Stimulated activated naive CD8-positive, alpha-beta T cell treated with anti-CD3 and anti-CD28 coated beads, Interleukin-15, Interleukin-2, amounts not matched to agents 100 U/mL and 50 U/mL, for 24 hours (primary cell): ENCODE measurements around the gene TCF23.
"Not testable (repeated sequence)": the region's sequence is repeated elsewhere in the genome, so short reads cannot be mapped to it uniquely, and the experiment has no call there.

ENCODE experiments used
- ATAC-seq: fragments of 150-1000 bp; cut with Tn5 transposase; one replicate; pipeline ENCODE4 v1.10.0; 2021
- DNase-seq: peaks from one replicate; pipeline ENCODE4 v3.0.0; 2021

The TCF23 gene

DNA sequence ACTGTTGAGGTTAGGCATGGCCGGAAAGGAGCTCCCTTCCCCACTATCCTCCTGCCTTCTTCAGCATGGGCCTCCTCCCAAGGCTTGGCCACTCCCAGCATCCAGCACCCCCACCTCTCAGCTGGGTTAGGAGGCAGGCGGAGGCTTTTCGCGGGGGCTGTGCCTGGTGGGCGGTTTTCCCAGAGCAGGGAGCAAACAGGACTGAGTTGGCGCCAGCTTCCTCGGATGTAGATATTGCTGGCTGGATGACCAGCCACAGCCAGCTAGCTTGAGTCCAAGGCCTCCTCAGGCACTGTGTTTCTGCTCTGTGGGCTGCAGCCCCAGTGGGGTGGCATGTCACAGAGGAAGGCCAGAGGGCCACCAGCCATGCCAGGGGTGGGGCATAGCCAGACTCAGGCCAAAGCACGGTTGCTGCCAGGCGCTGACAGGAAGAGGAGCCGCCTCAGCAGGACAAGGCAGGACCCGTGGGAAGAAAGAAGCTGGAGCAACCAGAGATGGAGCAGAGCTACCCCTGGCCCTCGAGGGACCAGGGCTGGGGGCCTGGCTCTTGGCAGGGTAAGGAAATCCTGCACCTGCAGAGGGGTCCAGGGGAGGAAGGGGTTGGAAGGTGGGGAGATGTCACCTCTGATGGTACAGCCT is at the start of gene TCF23:
Gene TCF23, plus strand, starts transcription at position 204 of the 639 bp plus-strand sequence. Its CDS starts 130 bp downstream, at position 334.
- no peak for ATAC-seq

GRCh38 chr2:27099334-27099955 is 49.4 kb upstream of the TCF23 start:
- no peak for ATAC-seq

More for the DNA sequence above, at the start of gene TCF23:
- no peak for DNase-seq

GRCh38 chr2:27100036-27100435 is 48.8 kb upstream of the TCF23 start:
- ATAC-seq, result no peak
- no peak for DNase-seq

More at GRCh38 chr2:27099334-27099955, 49.4 kb upstream of the TCF23 start:
- no peak for DNase-seq

DNA sequence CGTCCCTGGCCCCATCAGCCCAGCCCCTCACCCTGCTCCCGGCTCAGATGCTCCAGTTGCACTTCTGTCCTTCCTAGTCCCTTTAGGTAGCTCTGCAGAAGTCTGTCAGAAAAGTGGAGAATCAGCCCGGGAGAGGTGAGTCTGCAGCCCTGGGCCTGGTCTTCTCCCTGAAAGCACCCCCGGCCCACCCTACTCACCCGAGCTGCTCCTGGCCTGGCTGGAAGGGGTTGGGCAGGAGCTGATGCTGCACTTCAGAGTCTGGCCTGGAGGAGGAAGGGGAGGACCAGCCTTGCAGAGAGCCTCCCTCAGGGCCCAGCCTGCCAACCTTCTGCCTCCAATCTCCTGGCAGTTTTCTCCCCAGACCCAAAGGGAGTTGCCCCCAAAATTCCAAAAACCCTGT is 46.5 kb upstream of the TCF23 start:
- DNase-seq (no peak), ATAC-seq (no peak)

- no peak for ATAC-seq
- no peak for DNase-seq
Observed at GRCh38 chr2:27105981-27106380, 42.8 kb upstream of the TCF23 start.

GRCh38 chr2:27108221-27108620 is 40.6 kb upstream of the TCF23 start:
- DNase-seq (no peak), ATAC-seq (no peak)

- ATAC-seq (no peak), DNase-seq (no peak)
Observed at GRCh38 chr2:27109083-27109482, 39.7 kb upstream of the TCF23 start.

DNA sequence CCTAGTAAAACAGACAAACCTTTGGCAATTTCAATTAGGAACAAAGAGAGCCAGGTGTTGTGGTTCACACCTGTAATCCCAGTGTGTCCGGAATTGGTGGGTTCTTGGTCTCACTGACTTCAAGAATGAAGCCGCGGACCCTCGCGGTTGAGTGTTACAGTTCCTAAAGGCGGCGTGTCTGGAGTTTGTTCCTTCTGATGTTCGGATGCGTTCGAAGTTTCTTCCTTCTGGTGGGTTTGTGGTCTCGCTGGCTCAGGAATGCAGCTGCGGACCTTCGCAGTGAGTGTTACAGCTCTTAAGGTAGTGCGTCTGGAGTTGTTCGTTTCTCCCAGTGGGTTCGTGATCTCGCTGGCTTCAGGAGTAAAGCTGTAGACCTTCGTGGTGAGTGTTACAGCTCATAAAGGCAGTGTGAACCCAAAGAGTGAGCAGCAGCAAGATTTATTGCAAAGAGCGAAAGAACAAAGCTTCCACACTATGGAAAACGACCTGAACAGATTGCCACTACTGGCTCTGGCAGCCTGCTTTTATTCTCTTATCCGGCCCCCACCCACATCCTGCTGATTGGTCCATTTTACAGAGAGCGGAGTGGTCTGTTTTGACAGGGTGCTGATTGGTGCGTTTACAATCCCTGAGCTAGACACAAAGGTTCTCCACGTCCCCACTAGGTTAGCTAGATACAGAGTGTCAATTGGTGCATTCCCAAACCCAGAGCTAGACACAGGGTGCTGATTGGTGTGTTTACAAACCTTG is 38.0 kb upstream of the TCF23 start:
- ATAC-seq, result not testable (repeated sequence)

GRCh38 chr2:27111392-27112078 is 37.3 kb upstream of the TCF23 start:
- DNase-seq, ATAC-seq: not testable (repeated sequence)

More for the DNA sequence above, 38.0 kb upstream of the TCF23 start:
- not testable (repeated sequence) for DNase-seq

DNA sequence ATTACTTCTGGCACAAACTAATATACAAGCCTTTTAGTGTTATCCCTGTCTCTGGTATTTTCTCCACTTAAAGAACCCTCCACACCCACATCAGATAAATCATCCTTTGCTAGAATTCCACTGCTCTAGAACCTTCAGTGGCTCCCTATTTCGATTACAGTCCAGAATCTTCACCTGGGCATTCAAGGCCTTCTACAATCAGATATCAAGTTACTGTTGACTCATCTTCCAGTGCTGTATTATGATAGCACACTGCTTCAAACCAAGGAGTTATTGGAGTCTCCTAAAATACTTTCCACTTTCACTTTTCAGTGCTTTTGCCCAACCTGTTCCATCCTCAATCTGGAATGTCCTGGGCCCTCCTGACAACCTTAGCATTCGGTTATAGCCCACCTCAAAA is 33.3 kb upstream of the TCF23 start:
- DNase-seq, result no peak
- ATAC-seq, result no peak

GRCh38 chr2:27117995-27118524 is 30.7 kb upstream of the TCF23 start:
- DNase-seq (no peak), ATAC-seq (no peak)

DNA sequence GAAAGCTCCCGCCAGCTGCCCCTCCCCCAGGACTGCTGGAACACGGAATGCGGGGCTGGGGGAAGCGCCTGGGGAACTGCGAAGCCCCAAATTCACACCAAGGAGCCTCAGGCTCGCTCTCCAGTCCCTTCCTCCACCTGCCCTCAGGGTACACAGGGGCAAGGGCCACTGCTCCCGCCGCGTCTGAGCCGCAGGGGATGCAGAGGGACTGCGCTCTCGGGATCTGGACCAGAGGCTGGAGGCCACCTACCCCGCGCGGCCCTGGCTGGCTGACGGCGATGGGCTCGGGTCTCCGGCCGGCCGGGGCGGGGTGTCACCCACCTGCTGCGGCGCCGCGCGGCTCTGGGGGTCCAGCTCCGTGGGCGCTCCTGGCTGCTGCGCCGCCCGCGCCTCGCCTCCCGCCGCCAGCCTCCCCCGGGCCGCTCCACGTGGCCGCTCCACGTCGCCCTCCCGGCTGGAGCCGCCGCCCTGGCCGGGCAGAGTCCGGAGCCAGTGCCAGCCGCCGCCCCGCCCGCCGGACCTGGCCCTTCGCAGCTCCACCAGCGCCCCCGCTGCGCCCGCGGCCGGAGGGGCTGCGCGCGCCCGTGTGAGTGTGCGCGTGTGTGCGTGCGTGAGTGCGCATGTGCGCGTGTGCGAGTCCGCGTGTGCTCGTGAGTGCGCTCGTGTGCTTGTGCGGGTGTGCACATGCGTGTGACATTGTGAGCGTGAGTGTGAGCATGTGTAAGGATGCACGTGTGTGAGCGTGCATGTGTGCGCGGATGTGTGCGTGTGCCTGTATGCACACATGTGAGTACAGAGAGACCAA is 30.1 kb upstream of the TCF23 start, which contains the start of gene CGREF1:
Gene CGREF1, minus strand, starts transcription at position 604 of the 805 bp plus-strand sequence. CDS start 14,762 bp downstream, outside the sequence.
- DNase-seq, result peak; percentile 29
- peak; percentile 7 for ATAC-seq

DNA sequence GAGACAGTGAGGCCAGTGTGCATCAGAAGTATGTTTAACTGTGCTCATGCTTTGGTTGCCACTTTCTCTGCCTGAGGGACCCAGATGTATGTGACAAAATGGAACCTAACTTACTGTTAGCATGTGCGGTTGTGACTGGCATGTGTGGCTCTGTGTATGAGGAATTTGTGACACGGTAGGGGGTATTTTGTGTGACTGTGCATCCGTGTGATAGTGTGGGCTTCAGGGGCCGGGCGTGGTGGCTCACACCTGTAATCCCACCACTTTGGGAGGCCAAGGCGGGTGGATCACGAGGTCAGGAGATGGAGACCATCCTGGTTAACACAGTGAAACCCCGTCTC is 29.5 kb upstream of the TCF23 start:
- not testable (repeated sequence) for DNase-seq, ATAC-seq

- no peak for DNase-seq
Observed at GRCh38 chr2:27121906-27122305, 26.9 kb upstream of the TCF23 start.

DNA sequence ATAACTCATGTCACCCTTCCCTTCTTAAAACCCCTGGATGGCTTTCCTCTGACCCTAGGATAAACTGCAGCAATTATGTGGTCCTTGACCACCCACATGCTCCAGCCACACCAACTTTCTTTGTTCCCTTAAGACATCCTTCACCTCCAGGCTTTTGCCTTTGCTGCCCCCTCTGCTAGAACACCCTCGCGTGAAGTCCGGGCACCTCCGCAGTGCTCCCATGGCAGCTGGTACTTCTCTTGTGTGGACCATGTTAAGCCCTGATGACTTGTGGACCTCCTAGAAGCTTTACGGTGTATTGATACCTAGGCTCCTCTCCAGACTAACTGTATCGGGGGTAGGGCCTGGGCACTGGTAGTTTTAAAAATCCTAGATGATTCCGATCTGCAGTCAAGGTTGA is 26.0 kb upstream of the TCF23 start:
- ATAC-seq (no peak), DNase-seq (no peak)

More at GRCh38 chr2:27121906-27122305, 26.9 kb upstream of the TCF23 start:
- ATAC-seq, result no peak

DNA sequence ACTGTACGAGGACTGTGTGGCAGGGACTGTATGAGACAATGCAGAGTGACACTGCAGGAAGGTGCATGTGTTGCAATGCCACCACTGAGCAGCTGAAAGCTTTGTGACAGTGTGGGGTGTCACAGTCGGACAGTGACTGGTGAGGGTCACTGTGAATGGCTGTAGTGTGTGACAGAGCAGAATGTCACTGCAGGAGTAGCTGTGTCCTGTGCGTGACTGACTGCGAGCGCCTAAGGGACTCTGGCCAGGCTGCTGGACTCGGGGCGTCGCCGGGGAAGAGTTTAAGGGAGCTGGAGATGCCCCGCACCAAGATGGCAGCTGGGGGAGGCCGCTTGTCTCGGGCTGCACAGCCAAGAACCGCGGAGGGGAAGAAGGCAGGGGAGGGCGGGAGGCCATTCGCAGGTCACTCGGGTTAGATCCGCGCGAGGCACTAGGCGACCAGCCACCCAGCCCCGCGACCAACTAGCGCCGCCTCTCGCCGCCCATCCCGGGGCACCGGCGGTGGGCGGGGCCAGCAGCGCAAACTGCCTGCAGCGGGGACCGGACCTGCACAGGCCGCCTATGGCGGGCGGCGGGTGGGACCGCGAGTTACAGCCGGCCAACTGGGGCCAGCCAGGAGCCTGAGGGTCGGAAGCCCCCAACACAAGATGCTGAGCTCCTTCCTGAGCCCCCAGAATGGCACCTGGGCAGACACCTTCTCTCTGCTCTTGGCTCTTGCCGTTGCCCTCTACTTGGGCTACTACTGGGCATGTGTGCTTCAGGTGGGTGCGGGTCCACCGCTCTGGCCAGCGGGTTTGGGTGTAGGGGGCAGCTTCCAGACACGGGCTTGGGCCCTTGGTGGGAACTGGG is 25.3 kb upstream of the TCF23 start, which contains the start of gene ABHD1:
Gene ABHD1, plus strand, starts transcription at position 514 of the 849 bp plus-strand sequence. Its CDS starts 134 bp downstream, at position 648.
- ATAC-seq (peak; percentile 78), DNase-seq (peak; percentile 71)

- DNase-seq (no peak), ATAC-seq (no peak)
Observed at GRCh38 chr2:27125104-27125503, 23.7 kb upstream of the TCF23 start.

GRCh38 chr2:27126252-27126710 is 22.5 kb upstream of the TCF23 start:
- no peak for ATAC-seq
- no peak for DNase-seq

DNA sequence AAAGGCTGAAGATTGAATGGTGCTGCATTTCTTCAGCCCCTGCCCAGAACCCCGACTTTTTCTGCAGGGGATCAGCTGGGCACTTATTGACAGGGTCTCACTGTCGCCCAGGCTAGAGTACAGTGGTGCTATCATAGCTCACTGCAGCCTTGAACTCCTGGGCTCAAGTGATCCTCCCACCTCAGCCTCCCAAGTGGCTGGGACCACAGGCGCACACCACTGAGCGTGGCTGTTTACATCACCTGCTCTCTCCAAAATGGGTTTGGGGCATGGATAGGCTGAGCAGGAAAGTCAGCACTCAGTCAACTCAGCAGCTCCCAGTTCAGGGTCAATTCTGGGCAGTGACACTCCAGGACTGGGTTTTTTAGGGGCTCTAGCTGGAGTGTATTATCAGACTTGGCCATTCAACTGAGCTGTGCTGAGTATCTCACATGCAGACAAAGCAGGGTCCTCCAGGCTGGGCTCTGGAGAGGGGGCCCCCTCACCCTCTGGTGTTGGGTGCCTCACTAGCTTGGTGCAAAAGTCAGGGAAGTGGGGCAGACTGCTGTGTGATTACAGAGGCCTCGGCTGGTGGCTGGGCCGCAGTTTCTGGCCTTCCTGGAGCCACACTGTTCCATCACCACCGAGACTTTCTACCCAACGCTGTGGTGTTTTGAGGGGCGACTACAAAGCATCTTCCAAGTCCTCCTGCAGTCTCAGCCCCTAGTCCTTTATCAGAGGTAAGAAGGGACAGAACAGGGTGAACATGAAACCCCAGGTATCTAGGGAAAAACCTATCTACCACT is 20.7 kb upstream of the TCF23 start:
- ATAC-seq (no peak), DNase-seq (no peak)
